SK-N-SH treated with all-trans-retinoic acid at 6 μM for 48 hours (cell line): ENCODE data around the gene UBE4A.

Experiments
- ATAC-seq: fragments of 200-7000 bp; cut with Tn5 transposase; 3 replicates; pipeline ENCODE4 v1.9.1; 2020; ENCODE audit warnings: mild to moderate bottlenecking, moderate library complexity
- ARNTL ChIP-seq: fragments of 450-650 bp; formaldehyde crosslinking; IDR thresholded peaks from 2 replicates; pipeline ENCODE4 v1.5.0; 2020; ENCODE audit warnings: low read depth, mild to moderate bottlenecking, moderate library complexity, borderline replicate concordance
- BACH2 ChIP-seq: fragments of 250-450 bp; sonication (Bioruptor Pico); IDR thresholded peaks from 2 replicates; pipeline ENCODE4 v1.9.0; 2021; ENCODE audit warnings: mild to moderate bottlenecking, borderline replicate concordance
- CREB5 ChIP-seq: fragments of 250-450 bp; sonication (Bioruptor Pico); IDR thresholded peaks from 2 replicates; pipeline ENCODE4 v1.5.1; 2020; ENCODE audit warnings: low read depth, mild to moderate bottlenecking, moderate library complexity
- CSDC2 ChIP-seq: fragments of 250-450 bp; sonication (Bioruptor Pico); IDR thresholded peaks from 2 replicates; pipeline ENCODE4 v1.5.0; 2020; ENCODE audit warnings: mild to moderate bottlenecking, moderate library complexity
- CSRNP3 ChIP-seq: fragments of 250-450 bp; sonication (Bioruptor Pico); IDR thresholded peaks from 2 replicates; pipeline ENCODE4 v1.5.1; 2021; ENCODE audit warnings: mild to moderate bottlenecking, moderate library complexity
- ESRRG ChIP-seq: fragments of 250-450 bp; sonication (Bioruptor Pico); IDR thresholded peaks from 2 replicates; pipeline ENCODE4 v1.6.1; 2021; ENCODE audit warnings: mild to moderate bottlenecking
- GLIS3 ChIP-seq: fragments of 250-450 bp; sonication (Bioruptor Pico); IDR thresholded peaks from 2 replicates; pipeline ENCODE4 v1.5.0; 2020; ENCODE audit warnings: mild to moderate bottlenecking, moderate library complexity
- PPARA ChIP-seq: fragments of 250-450 bp; sonication (Bioruptor Pico); IDR thresholded peaks from 2 replicates; pipeline ENCODE4 v1.5.0; 2020; ENCODE audit warnings: mild to moderate bottlenecking, borderline replicate concordance
- RARB ChIP-seq: fragments of 250-450 bp; sonication (Bioruptor Pico); IDR thresholded peaks from 2 replicates; pipeline ENCODE4 v1.8.0; 2021; ENCODE audit warnings: mild to moderate bottlenecking, moderate library complexity
- SNAI2 ChIP-seq: fragments of 250-450 bp; sonication (Bioruptor Pico); IDR thresholded peaks from 2 replicates; pipeline ENCODE4 v1.5.0; 2020; ENCODE audit warnings: mild to moderate bottlenecking, moderate library complexity
- TCF4 ChIP-seq: fragments of 250-450 bp; sonication (Bioruptor Pico); IDR thresholded peaks from 2 replicates; pipeline ENCODE4 v1.8.0; 2021; ENCODE audit warnings: mild to moderate bottlenecking, moderate library complexity, borderline replicate concordance
- TOX ChIP-seq: fragments of 250-450 bp; sonication (Bioruptor Pico); IDR thresholded peaks from 2 replicates; pipeline ENCODE4 v1.8.0; 2021; ENCODE audit warnings: mild to moderate bottlenecking, moderate library complexity, borderline replicate concordance
- TSHZ2 ChIP-seq: fragments of 250-450 bp; sonication (Bioruptor Pico); IDR thresholded peaks from 2 replicates; pipeline ENCODE4 v1.5.0; 2020; ENCODE audit warnings: mild to moderate bottlenecking, moderate library complexity
- ZC3H10 ChIP-seq: fragments of 250-450 bp; sonication (Bioruptor Pico); IDR thresholded peaks from 2 replicates; pipeline ENCODE4 v1.5.1; 2021; ENCODE audit warnings: mild to moderate bottlenecking, moderate library complexity
- ZFP3 ChIP-seq: fragments of 250-450 bp; sonication (Bioruptor Pico); IDR thresholded peaks from 2 replicates; pipeline ENCODE4 v1.5.0; 2020; ENCODE audit warnings: mild to moderate bottlenecking, moderate library complexity
- ZFP30 ChIP-seq: fragments of 450-650 bp; formaldehyde crosslinking; IDR thresholded peaks from 2 replicates; pipeline ENCODE4 v1.5.0; 2022; ENCODE audit warnings: mild to moderate bottlenecking, moderate library complexity
- ZNF565 ChIP-seq: fragments of 450-650 bp; formaldehyde crosslinking; conservative IDR thresholded peaks from 2 replicates; pipeline ENCODE4 v1.5.0; 2020; ENCODE audit warnings: low read depth, mild to moderate bottlenecking, moderate library complexity
- ZNF70 ChIP-seq: fragments of 450-650 bp; formaldehyde crosslinking; IDR thresholded peaks from 2 replicates; pipeline ENCODE4 v1.5.0; 2020; ENCODE audit warnings: mild to moderate bottlenecking, moderate library complexity
- ZNF8 ChIP-seq: fragments of 450-650 bp; formaldehyde crosslinking; IDR thresholded peaks from 2 replicates; pipeline ENCODE4 v1.5.0; 2020; ENCODE audit warnings: mild to moderate bottlenecking, moderate library complexity
- TF ChIP-seq, protein P1 (sequence below): fragments of 250-450 bp; sonication (Bioruptor Pico); IDR thresholded peaks from 2 replicates; pipeline ENCODE4 v1.8.0; 2021; ENCODE audit warnings: low read depth, mild to moderate bottlenecking, moderate library complexity, borderline replicate concordance
- TF ChIP-seq, protein P2 (sequence below): fragments of 250-450 bp; sonication (Bioruptor Pico); IDR thresholded peaks from 2 replicates; pipeline ENCODE4 v1.8.0; 2020; ENCODE audit warnings: mild to moderate bottlenecking, moderate library complexity, borderline replicate concordance

UBE4A gene

GRCh38 chr11:118349475-118349874 is 9.9 kb upstream of the UBE4A start (continued):
- TF ChIP-seq TSHZ2 (CRISPR knock-in tag) = no peak

GRCh38 chr11:118353084-118353710 is 6.2 kb upstream of the UBE4A start:
- no peak for ATAC-seq

DNA sequence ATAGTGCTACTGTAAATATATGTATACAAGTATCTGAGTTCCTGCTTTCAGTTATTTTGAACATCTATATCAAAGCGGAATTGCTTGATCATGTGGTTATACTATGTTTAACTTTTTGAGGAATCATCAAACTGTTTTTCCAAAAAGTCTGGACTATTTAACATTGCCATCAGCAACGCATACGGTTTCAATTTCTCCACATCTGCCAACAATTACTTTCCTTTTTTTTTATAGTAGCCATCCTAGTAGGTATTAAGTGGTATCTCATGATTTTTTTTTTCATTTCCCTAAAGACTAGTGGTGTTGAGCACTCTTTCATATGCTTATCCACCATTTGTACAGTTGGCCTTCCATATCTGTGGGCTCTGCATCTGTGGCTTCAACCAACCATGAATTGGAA is 1.3 kb upstream of the UBE4A start:
- ATAC-seq = no peak
- TF ChIP-seq, protein P1, sequence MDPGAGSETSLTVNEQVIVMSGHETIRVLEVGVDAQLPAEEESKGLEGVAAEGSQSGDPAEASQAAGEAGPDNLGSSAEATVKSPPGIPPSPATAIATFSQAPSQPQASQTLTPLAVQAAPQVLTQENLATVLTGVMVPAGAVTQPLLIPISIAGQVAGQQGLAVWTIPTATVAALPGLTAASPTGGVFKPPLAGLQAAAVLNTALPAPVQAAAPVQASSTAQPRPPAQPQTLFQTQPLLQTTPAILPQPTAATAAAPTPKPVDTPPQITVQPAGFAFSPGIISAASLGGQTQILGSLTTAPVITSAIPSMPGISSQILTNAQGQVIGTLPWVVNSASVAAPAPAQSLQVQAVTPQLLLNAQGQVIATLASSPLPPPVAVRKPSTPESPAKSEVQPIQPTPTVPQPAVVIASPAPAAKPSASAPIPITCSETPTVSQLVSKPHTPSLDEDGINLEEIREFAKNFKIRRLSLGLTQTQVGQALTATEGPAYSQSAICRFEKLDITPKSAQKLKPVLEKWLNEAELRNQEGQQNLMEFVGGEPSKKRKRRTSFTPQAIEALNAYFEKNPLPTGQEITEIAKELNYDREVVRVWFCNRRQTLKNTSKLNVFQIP (CRISPR knock-in tag) = no peak
- no peak for TF ChIP-seq ZNF565 (CRISPR knock-in tag)
- TF ChIP-seq ZNF8 (CRISPR knock-in tag) = no peak
- TF ChIP-seq TCF4 (CRISPR knock-in tag) = no peak
- no peak for TF ChIP-seq PPARA (CRISPR knock-in tag)
- TF ChIP-seq, protein P2, sequence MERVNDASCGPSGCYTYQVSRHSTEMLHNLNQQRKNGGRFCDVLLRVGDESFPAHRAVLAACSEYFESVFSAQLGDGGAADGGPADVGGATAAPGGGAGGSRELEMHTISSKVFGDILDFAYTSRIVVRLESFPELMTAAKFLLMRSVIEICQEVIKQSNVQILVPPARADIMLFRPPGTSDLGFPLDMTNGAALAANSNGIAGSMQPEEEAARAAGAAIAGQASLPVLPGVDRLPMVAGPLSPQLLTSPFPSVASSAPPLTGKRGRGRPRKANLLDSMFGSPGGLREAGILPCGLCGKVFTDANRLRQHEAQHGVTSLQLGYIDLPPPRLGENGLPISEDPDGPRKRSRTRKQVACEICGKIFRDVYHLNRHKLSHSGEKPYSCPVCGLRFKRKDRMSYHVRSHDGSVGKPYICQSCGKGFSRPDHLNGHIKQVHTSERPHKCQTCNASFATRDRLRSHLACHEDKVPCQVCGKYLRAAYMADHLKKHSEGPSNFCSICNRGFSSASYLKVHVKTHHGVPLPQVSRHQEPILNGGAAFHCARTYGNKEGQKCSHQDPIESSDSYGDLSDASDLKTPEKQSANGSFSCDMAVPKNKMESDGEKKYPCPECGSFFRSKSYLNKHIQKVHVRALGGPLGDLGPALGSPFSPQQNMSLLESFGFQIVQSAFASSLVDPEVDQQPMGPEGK (CRISPR knock-in tag) = no peak
- no peak for TF ChIP-seq GLIS3 (CRISPR knock-in tag)

More at GRCh38 chr11:118353084-118353710, 6.2 kb upstream of the UBE4A start:
- TF ChIP-seq CSRNP3 (CRISPR knock-in tag) (no peak), ZC3H10 (CRISPR knock-in tag) (no peak), RARB (CRISPR knock-in tag) (no peak), ZFP30 (CRISPR knock-in tag) (no peak), BACH2 (CRISPR knock-in tag) (no peak), ZNF8 (CRISPR knock-in tag) (no peak), ARNTL (CRISPR knock-in tag) (no peak), ZNF565 (CRISPR knock-in tag) (no peak), PPARA (CRISPR knock-in tag) (no peak), ESRRG (CRISPR knock-in tag) (no peak), ZFP3 (CRISPR knock-in tag) (no peak), ZNF70 (CRISPR knock-in tag) (no peak), SNAI2 (no peak), CREB5 (CRISPR knock-in tag) (no peak), CSDC2 (no peak), TOX (CRISPR knock-in tag) (no peak), TCF4 (CRISPR knock-in tag) (no peak)
- TF ChIP-seq, protein P2 (CRISPR knock-in tag) = no peak
- TF ChIP-seq, protein P1 (CRISPR knock-in tag) = no peak
- TF ChIP-seq, all 23 proteins: peak for 0
